CD4-positive, alpha-beta T cell (primary cell): ENCODE measurements around the gene PLEKHA5. TPM values are rescaled to one million over a fixed set of nuclear protein-coding genes. Genes with fewer than 3 reads are reported as not detected.

Experiments used
- ATAC-seq: fragments of 200-7000 bp; cut with Tn5 transposase; one replicate; pipeline ENCODE4 v1.10.0; 2022; ENCODE audit warnings: mild to moderate bottlenecking; ENCODE audit not compliant: poor library complexity
- CTCF ChIA-PET: fragments of 350-600 bp; sonication (Branson Sonifier 250); formaldehyde crosslinking; loops from one replicate; lab custom pipeline; 2021; ENCODE audit warnings: antibody characterized with exemption, inconsistent platforms; lab: Charles Lee
- POLR2A ChIA-PET: fragments of 350-600 bp; sonication (Branson Sonifier 250); formaldehyde crosslinking; loops from one replicate; lab custom pipeline; 2021; ENCODE audit warnings: antibody characterized with exemption, inconsistent platforms; lab: Charles Lee
- DNase-seq, 14 experiments: peaks; one replicate each; pipeline ENCODE4 v3.0.0-alpha.2; 2013 to 2020; ENCODE audit warnings: mixed read lengths in 2 of 14
- H3K27ac ChIP-seq, 2 donors: one replicate each; pipeline versions ENCODE4 v1.5.1 to v1.7.0; 2013; ENCODE audit warnings: low read length in 2 of 2, low read depth in 1 of 2, mild to moderate bottlenecking in 1 of 2
- H3K27me3 ChIP-seq, 2 experiments: 1 replicate in 1 of 2; 2 replicates in 1 of 2; pipeline versions ENCODE4 v1.6.1 to v1.7.0; 2013; ENCODE audit warnings: low read length in 2 of 2, control low read depth in 1 of 2, mild to moderate bottlenecking in 1 of 2, moderate library complexity in 1 of 2; ENCODE audit not compliant: insufficient read depth in 2 of 2, control insufficient read depth in 1 of 2
- H3K36me3 ChIP-seq: one replicate; pipeline ENCODE4 v1.6.1; 2013; ENCODE audit warnings: low read length, control low read depth; ENCODE audit not compliant: insufficient read depth
- H3K4me1 ChIP-seq: one replicate; pipeline ENCODE4 v1.6.1; 2013; ENCODE audit warnings: low read length, control low read depth; ENCODE audit not compliant: insufficient read depth
- H3K4me3 ChIP-seq: one replicate; pipeline ENCODE4 v1.5.1; 2013; ENCODE audit warnings: mild to moderate bottlenecking, low read length, moderate library complexity
- H3K9me3 ChIP-seq, 2 experiments: 1 replicate in 1 of 2; 2 replicates in 1 of 2; pipeline versions ENCODE4 v1.6.1 to v1.7.0; 2013; ENCODE audit warnings: low read length in 2 of 2, mild to moderate bottlenecking in 2 of 2, control low read depth in 1 of 2, moderate library complexity in 1 of 2; ENCODE audit not compliant: control insufficient read depth in 1 of 2, insufficient read depth in 1 of 2
- H3K27ac Mint-ChIP-seq: one replicate; pipeline ENCODE4 v1.8.0; 2020; ENCODE audit warnings: mixed read lengths
- H3K27me3 Mint-ChIP-seq: one replicate; pipeline ENCODE4 v1.8.0; 2021; ENCODE audit warnings: mixed read lengths
- H3K36me3 Mint-ChIP-seq: one replicate; pipeline ENCODE4 v1.8.0; 2021; ENCODE audit warnings: low read depth, mixed read lengths
- H3K4me1 Mint-ChIP-seq: one replicate; pipeline ENCODE4 v1.8.0; 2021; ENCODE audit warnings: low read depth, mixed read lengths
- H3K4me3 Mint-ChIP-seq: one replicate; pipeline ENCODE4 v1.8.0; 2020; ENCODE audit warnings: mild to moderate bottlenecking, mixed read lengths
- H3K9me3 Mint-ChIP-seq: one replicate; pipeline ENCODE4 v1.8.0; 2020; ENCODE audit warnings: mixed read lengths
- CTCF ChIP-seq: fragments of 200-600 bp; IDR thresholded peaks from one replicate; pipeline ENCODE4 v1.8.0; 2022; ENCODE audit warnings: antibody characterized with exemption, mild to moderate bottlenecking
- intact Hi-C, 2 experiments: fragments of 100-400 bp; cut with DNase I in 1 of 2; cut with micrococcal nuclease in 1 of 2; formaldehyde crosslinking; loops; one replicate each; pipeline versions ENCODE4 v1.15.1 to v1.9.0; 2023 to 2025; cut with DNase I, micrococcal nuclease
- total RNA-seq, 174 experiments: library from RNA in 2 of 174; stranded (reverse) in 2 of 174; gene quantifications; one replicate each; pipeline ENCODE4 v1.2.3 and lab custom pipeline; 2021 to 2026

Gene PLEKHA5
- total RNA-seq, 2 experiments from 2014 or later: 4.5 to 5.4 TPM

- ATAC-seq (no peak), DNase-seq (no peak)
- Histone ChIP-seq H3K27me3 (no peaks in the 10 kb centered on the region), H3K4me3 (no peak overlapping the region), H3K9me3 (peaks cover 0 to 25% of the 10 kb centered on the region in 2 experiments), H3K4me1 (peaks cover 19% of the 10 kb centered on the region), H3K27ac (no peak overlapping the region), H3K36me3 (no peaks in the 10 kb centered on the region)
- no peak overlapping the region for H3K4me3 Mint-ChIP-seq
- TF ChIP-seq CTCF: no peak
- H3K27me3 Mint-ChIP-seq: no peaks in the 10 kb centered on the region
- H3K4me1 Mint-ChIP-seq: peaks cover 9% of the 10 kb centered on the region
- intact Hi-C loops: no loop called here
- H3K27ac Mint-ChIP-seq: no peak overlapping the region
- POLR2A ChIA-PET: interaction anchor here (0.5 kb wide), 1 partner anchor 50 kb away, joined by 3 read pairs; no protein-coding TSS in a partner anchor
- H3K36me3 Mint-ChIP-seq: no peaks in the 10 kb centered on the region
- CTCF ChIA-PET: no interaction called here
- no peaks in the 10 kb centered on the region for H3K9me3 Mint-ChIP-seq
Measured at GRCh38 chr12:19402211-19402610, 272.7 kb downstream of the PLEKHA5 start.

GRCh38 chr12:19402743-19403431 lies 273.4 kb downstream of the PLEKHA5 start:
- H3K4me1 ChIP-seq: peaks cover 19% of the 10 kb centered on the region
- no peak overlapping the region for H3K27ac Mint-ChIP-seq
- intact Hi-C loops: no loop called here
- H3K9me3 Mint-ChIP-seq: no peaks in the 10 kb centered on the region
- ATAC-seq (no peak), DNase-seq (no peak)
- H3K27me3 ChIP-seq: no peaks in the 10 kb centered on the region
- H3K4me1 Mint-ChIP-seq: peaks cover 9% of the 10 kb centered on the region
- no peaks in the 10 kb centered on the region for H3K36me3 Mint-ChIP-seq
- no peak overlapping the region for H3K4me3 Mint-ChIP-seq
- no peak overlapping the region for H3K27ac ChIP-seq
- no peaks in the 10 kb centered on the region for H3K27me3 Mint-ChIP-seq
- peaks cover 0 to 25% of the 10 kb centered on the region in 2 experiments for H3K9me3 ChIP-seq
- H3K36me3 ChIP-seq: no peaks in the 10 kb centered on the region
- no peak overlapping the region for H3K4me3 ChIP-seq
- ChIA-PET POLR2A (interaction anchor here (0.5 kb wide), 1 partner anchor 51 kb away, joined by 3 read pairs; no protein-coding TSS in a partner anchor), CTCF (no interaction called here)
- TF ChIP-seq CTCF: no peak

GRCh38 chr12:19404242-19404880 lies 274.8 kb downstream of the PLEKHA5 start:
- no peak for TF ChIP-seq CTCF
- H3K4me1 ChIP-seq: peaks cover 19% of the 10 kb centered on the region
- peak overlapping the region; percentile 20 for H3K4me3 ChIP-seq
- ATAC-seq (peak; percentile 43), DNase-seq (peak in 5 of 14 experiments; percentile 13 to 68 (median 23))
- peaks cover 9% of the 10 kb centered on the region for H3K4me1 Mint-ChIP-seq
- no peaks in the 10 kb centered on the region for H3K9me3 Mint-ChIP-seq
- H3K27me3 ChIP-seq: no peaks in the 10 kb centered on the region
- peak overlapping the region; percentile 6 for H3K27ac Mint-ChIP-seq
- POLR2A ChIA-PET: no interaction called here
- intact Hi-C loops: no loop called here
- H3K27me3 Mint-ChIP-seq: no peaks in the 10 kb centered on the region
- H3K36me3 Mint-ChIP-seq: no peaks in the 10 kb centered on the region
- no peaks in the 10 kb centered on the region for H3K36me3 ChIP-seq
- H3K27ac ChIP-seq: peak overlapping the region in 1 of 2 donors; percentile 45
- H3K9me3 ChIP-seq: peaks cover 0 to 22% of the 10 kb centered on the region in 2 experiments
- peak overlapping the region; percentile 30 for H3K4me3 Mint-ChIP-seq
- CTCF ChIA-PET: no interaction called here
